D721Med (cell line): ENCODE measurements around the gene CPXM2.

Source experiments
- DNase-seq: peaks from one replicate; pipeline ENCODE4 v3.0.0; 2011; ENCODE audit warnings: low spot score; ENCODE audit not compliant: insufficient read length
- FAIRE-seq: peaks from 2 replicates; lab custom pipeline; 2011; peaks lifted over from hg19 to GRCh38; lab: Jason Lieb, UNC
- CTCF ChIP-seq: IDR thresholded peaks from 2 replicates; pipeline ENCODE4 v1.5.1; 2012; ENCODE audit warnings: mild to moderate bottlenecking, control low read depth; ENCODE audit not compliant: insufficient read depth; ENCODE audit errors: missing control alignments

The CPXM2 gene

GRCh38 chr10:123891144-123892071 is at the start of gene CPXM2:
TSS of gene CPXM2 (minus strand) at chr10:123891807. CDS start at chr10:123891659, 148 bp downstream.
- no peak for TF ChIP-seq CTCF
- DNase-seq (no peak), FAIRE-seq (no peak)

- TF ChIP-seq CTCF: no peak
- no peak for FAIRE-seq
- no peak for DNase-seq
Observed at GRCh38 chr10:123939591-123939990, 48.0 kb upstream of the CPXM2 start.

- no peak for FAIRE-seq
Observed at GRCh38 chr10:123938890-123939289, 47.3 kb upstream of the CPXM2 start.

GRCh38 chr10:123936426-123936825 is 44.8 kb upstream of the CPXM2 start:
- no peak for FAIRE-seq
- TF ChIP-seq CTCF: no peak
- no peak for DNase-seq

More at GRCh38 chr10:123938890-123939289, 47.3 kb upstream of the CPXM2 start:
- no peak for TF ChIP-seq CTCF
- DNase-seq: no peak

- no peak for TF ChIP-seq CTCF
- DNase-seq (no peak), FAIRE-seq (no peak)
Observed at GRCh38 chr10:123935680-123936079, 44.1 kb upstream of the CPXM2 start.

- FAIRE-seq (no peak), DNase-seq (no peak)
- TF ChIP-seq CTCF: no peak
Observed at GRCh38 chr10:123934846-123935245, 43.2 kb upstream of the CPXM2 start.

GRCh38 chr10:123930340-123931001 is 38.9 kb upstream of the CPXM2 start:
- FAIRE-seq (no peak), DNase-seq (no peak)
- TF ChIP-seq CTCF: no peak
